H1 (cell line): ENCODE measurements around the gene AGRP. TPM values are rescaled to one million over a fixed set of nuclear protein-coding genes. Genes with fewer than 3 reads are reported as not detected.

ENCODE experiments used
- BCL11A ChIP-seq, 2 experiments: IDR thresholded peaks; one replicate each; pipeline ENCODE4 v1.6.1; 2011; ENCODE audit warnings: low read depth in 2 of 2, low read length in 2 of 2, mild to moderate bottlenecking in 2 of 2
- KDM1A ChIP-seq: fragments of 200-600, 300-600 bp; sonication (generic); IDR thresholded peaks from 2 replicates; pipeline ENCODE4 v1.7.1; 2016; ENCODE audit warnings: mild to moderate bottlenecking, low read length, borderline replicate concordance
- RNF2 ChIP-seq: fragments of 200-900, 300-1000 bp; sonication (generic); IDR thresholded peaks from 2 replicates; pipeline ENCODE4 v1.7.1; 2016; ENCODE audit warnings: borderline replicate concordance, low read depth, mild to moderate bottlenecking, antibody characterized with exemption, low read length; ENCODE audit not compliant: poor library complexity, severe bottlenecking; ENCODE audit errors: missing control alignments
- SIN3A ChIP-seq, 2 experiments: IDR thresholded peaks in 1 of 2; conservative IDR thresholded peaks in 1 of 2; 2 replicates each; pipeline ENCODE4 v1.6.1; 2011 to 2012; ENCODE audit warnings: low read length in 2 of 2, improper control_type of control experiment in 1 of 2, low read depth in 1 of 2, mild to moderate bottlenecking in 1 of 2
- TEAD4 ChIP-seq: IDR thresholded peaks from 2 replicates; pipeline ENCODE4 v1.6.1; 2012; ENCODE audit warnings: low read depth, low read length, inconsistent platforms, mixed read lengths
- polyA plus RNA-seq, 7 experiments: library from polyadenylated mRNA; depleted of rRNA in 3 of 7; stranded (reverse) in 5 of 7; unstranded in 2 of 7; fragments of >200 nt in 5 of 7; fragments of 200-250 nt in 2 of 7; gene quantifications; 1 replicate in 5 of 7; 2 replicates in 1 of 7; 4 replicates in 1 of 7; pipeline versions ENCODE4 v1.2.1 to v1.2.3, GENCODE V29; 2011 to 2013; ENCODE audit warnings: missing spikeins in 2 of 7, mixed read lengths in 2 of 7
- total RNA-seq: library from RNA; stranded (reverse); fragmentation: NEBNext Ultra II Directional; extraction: Animal tissue kit (Norgen Biotek cat#: 25700); gene quantifications from 2 replicates; pipeline ENCODE4 v1.2.1, GENCODE V29; 2021

AGRP gene
- total and polyA plus RNA-seq, 2 of the 8 experiments (the other 6 are each of a cell fraction or from before 2014, with no cell fraction given), result not detected

GRCh38 chr16:67464565-67464964 is 18.8 kb downstream of the AGRP start (continued):
- TF ChIP-seq TEAD4, result no peak
- no peak for TF ChIP-seq RNF2
- no peak for TF ChIP-seq SIN3A (conservative IDR thresholded peaks at IDR 0.05 in 1 of 2, IDR thresholded peaks at IDR 0.05 in 1 of 2; ENCODE audit: low read depth in 1 of 2, low read length in 2 of 2)
- no peak for TF ChIP-seq KDM1A
- TF ChIP-seq BCL11A (IDR thresholded peaks at IDR 0.05; ENCODE audit: low read depth in 2 of 2, low read length in 2 of 2), result no peak
